PC-9 (cell line): ENCODE measurements around the gene LMAN2. TPM values are rescaled to one million over a fixed set of nuclear protein-coding genes. Genes with fewer than 3 reads are reported as not detected.

Experiments used
- BruUV-seq: library from RNA; stranded (reverse); fragments of 400-500 nt; replicated peaks from 2 replicates; lab custom pipeline; 2021; lab: Mats Ljungman, UMichigan
- CTCF ChIA-PET: fragments of 300-600 bp; sonication (Branson Sonifier 250); formaldehyde crosslinking; loops from one replicate; lab custom pipeline; 2022; ENCODE audit warnings: antibody characterized with exemption; lab: Charles Lee
- POLR2A ChIA-PET: fragments of 300-600 bp; sonication (Branson Sonifier 250); formaldehyde crosslinking; loops from one replicate; lab custom pipeline; 2022; ENCODE audit warnings: antibody characterized with exemption; ENCODE audit not compliant: unreplicated experiment; lab: Charles Lee
- DNase-seq, 2 experiments: peaks; one replicate each; pipeline versions ENCODE4 v3.0.0 to v3.0.0-alpha.2; 2015 to 2022; ENCODE audit warnings: mixed read lengths in 1 of 2
- H2AFZ ChIP-seq: fragments of 200-600 bp; sonication (generic); 2 replicates; pipeline ENCODE4 v1.8.1; 2017; ENCODE audit warnings: antibody characterized with exemption
- H3F3A ChIP-seq: fragments of 200-600 bp; sonication (generic); 2 replicates; pipeline ENCODE4 v1.8.1; 2017; ENCODE audit warnings: antibody characterized with exemption, mild to moderate bottlenecking, low read depth; ENCODE audit not compliant: insufficient read depth
- H3K27ac ChIP-seq: fragments of 200-600 bp; sonication (generic); 2 replicates; pipeline ENCODE4 v1.6.1; 2016; ENCODE audit warnings: mixed run types
- H3K27me3 ChIP-seq: fragments of 200-600 bp; sonication (generic); 2 replicates; pipeline ENCODE4 v1.6.1; 2016; ENCODE audit warnings: low read depth, mixed run types; ENCODE audit not compliant: insufficient read depth
- H3K36me3 ChIP-seq: fragments of 200-600 bp; sonication (generic); 2 replicates; pipeline ENCODE4 v1.6.1; 2016; ENCODE audit warnings: low read depth, mixed run types
- H3K4me1 ChIP-seq: fragments of 200-600 bp; sonication (generic); replicated peaks from 2 replicates; pipeline ENCODE4 v1.6.1; 2016; ENCODE audit warnings: mixed run types; ENCODE audit not compliant: insufficient read depth
- H3K4me2 ChIP-seq: fragments of 200-600 bp; sonication (generic); 2 replicates; pipeline ENCODE4 v1.6.1; 2017; ENCODE audit warnings: mixed run types
- H3K4me3 ChIP-seq: fragments of 200-600 bp; sonication (generic); 2 replicates; pipeline ENCODE4 v1.6.1; 2016; ENCODE audit warnings: mixed run types
- H3K79me2 ChIP-seq: fragments of 200-600 bp; sonication (generic); 2 replicates; pipeline ENCODE4 v1.6.1; 2017; ENCODE audit warnings: low read depth, mixed run types
- H3K9me2 ChIP-seq: fragments of 200-600 bp; sonication (generic); 2 replicates; pipeline ENCODE4 v1.8.1; 2017; ENCODE audit warnings: mild to moderate bottlenecking; ENCODE audit not compliant: insufficient read depth
- H3K9me3 ChIP-seq: fragments of 200-600 bp; sonication (generic); 2 replicates; pipeline ENCODE4 v1.8.1; 2016; ENCODE audit warnings: low read depth; ENCODE audit not compliant: insufficient read depth
- H4K20me1 ChIP-seq: fragments of 200-600 bp; sonication (generic); 2 replicates; pipeline ENCODE4 v1.8.1; 2017; ENCODE audit not compliant: insufficient read depth
- CTCF ChIP-seq: fragments of 200-600 bp; sonication (generic); conservative IDR thresholded peaks from 2 replicates; pipeline ENCODE4 v1.6.1; 2017; ENCODE audit warnings: mixed run types, antibody characterized with exemption, mild to moderate bottlenecking, moderate library complexity
- EZH2 ChIP-seq: fragments of 200-600 bp; sonication (generic); IDR thresholded peaks from 2 replicates; pipeline ENCODE4 v1.8.0; 2017; ENCODE audit warnings: antibody characterized with exemption, low read depth
- intact Hi-C: fragments of 100-400 bp; cut with micrococcal nuclease; formaldehyde crosslinking; loops from one replicate; pipeline ENCODE4 v1.10.0; 2022; ENCODE audit not compliant: unreplicated experiment
- total RNA-seq: library from RNA; stranded (reverse); gene quantifications from 2 replicates; pipeline ENCODE4 v1.2.3, GENCODE V29; 2021

Gene LMAN2
- total RNA-seq, 1 experiment from 2014 or later, result 153 TPM

- Histone ChIP-seq H3K27ac (peak overlapping the region; percentile 96), H3K79me2 (no peaks in the 10 kb centered on the region), H3K36me3 (no peaks in the 10 kb centered on the region), H3K27me3 (no peaks in the 10 kb centered on the region), H3K4me3 (no peak overlapping the region; the same call in 1 of the 2 replicates), H2AFZ (no peak overlapping the region), H3K4me1 (peaks cover 35% of the 10 kb centered on the region), H3K4me2 (peak overlapping the region; percentile 75), H4K20me1 (no peaks in the 10 kb centered on the region), H3K9me3 (no peaks in the 10 kb centered on the region), H3F3A (peaks cover 26% of the 10 kb centered on the region), H3K9me2 (no peaks in the 10 kb centered on the region)
- POLR2A ChIA-PET, result interaction anchor here (1.7 kb wide), 1 partner anchor 18 kb away, joined by 16 read pairs; no protein-coding TSS in a partner anchor
- intact Hi-C loops, result loop anchor here (2.0 kb wide), 1 partner anchor 274 kb away; no protein-coding TSS in a partner anchor
- BruUV-seq, result no TSS peak
- TF ChIP-seq CTCF (no peak), EZH2 (no peak)
- no peak for DNase-seq
- CTCF ChIA-PET, result interaction anchor here (2.2 to 2.3 kb wide), 3 partner anchors 10 to 59 kb away, joined by 10 to 42 read pairs (median 17); no protein-coding TSS in a partner anchor
Observed at GRCh38 chr5:177388521-177389052, 37.1 kb upstream of the LMAN2 start.

- intact Hi-C loops, result no loop called here
- no peak for DNase-seq
- Histone ChIP-seq H2AFZ (no peak overlapping the region), H3K9me2 (no peaks in the 10 kb centered on the region), H3K36me3 (no peaks in the 10 kb centered on the region), H3F3A (peaks cover 26% of the 10 kb centered on the region), H3K4me3 (no peak overlapping the region), H3K4me2 (no peak overlapping the region), H4K20me1 (no peaks in the 10 kb centered on the region), H3K27ac (no peak overlapping the region), H3K4me1 (peaks cover 35% of the 10 kb centered on the region), H3K79me2 (no peaks in the 10 kb centered on the region), H3K9me3 (no peaks in the 10 kb centered on the region), H3K27me3 (no peaks in the 10 kb centered on the region)
- TF ChIP-seq EZH2 (no peak), CTCF (no peak)
- ChIA-PET CTCF (no interaction called here), POLR2A (no interaction called here)
- no TSS peak for BruUV-seq
Observed at GRCh38 chr5:177387405-177387804, 35.9 kb upstream of the LMAN2 start.

GRCh38 chr5:177386542-177386941 lies 35.1 kb upstream of the LMAN2 start:
- H4K20me1 ChIP-seq, result no peaks in the 10 kb centered on the region
- no peaks in the 10 kb centered on the region for H3K36me3 ChIP-seq
- no peaks in the 10 kb centered on the region for H3K27me3 ChIP-seq
- no TSS peak for BruUV-seq
- H3F3A ChIP-seq, result peaks cover 26% of the 10 kb centered on the region
- no peaks in the 10 kb centered on the region for H3K79me2 ChIP-seq
- no peaks in the 10 kb centered on the region for H3K9me3 ChIP-seq
- TF ChIP-seq EZH2 (no peak), CTCF (no peak)
- peaks cover 35% of the 10 kb centered on the region for H3K4me1 ChIP-seq
- DNase-seq, result no peak
- no peak overlapping the region for H2AFZ ChIP-seq
- CTCF ChIA-PET, result no interaction called here
- no peaks in the 10 kb centered on the region for H3K9me2 ChIP-seq
- H3K27ac ChIP-seq, result no peak overlapping the region
- POLR2A ChIA-PET, result interaction anchor here (0.6 kb wide), 1 partner anchor 47 kb away, joined by 4 read pairs; no protein-coding TSS in a partner anchor
- H3K4me3 ChIP-seq, result no peak overlapping the region
- no peak overlapping the region for H3K4me2 ChIP-seq
- intact Hi-C loops, result no loop called here
